HG03469 (cell line): Measurements from ENCODE around the gene FAM111A.

Experiments
- ATAC-seq: cut with Tn5 transposase; IDR thresholded peaks from one replicate; pipeline ENCODE4 v1.9.1; 2021; ENCODE audit warnings: mild to moderate bottlenecking, moderate library complexity, moderate number of reproducible peaks; ENCODE audit not compliant: unreplicated experiment

The FAM111A gene

GRCh38 chr11:59196777-59197176, 54.1 kb downstream of the FAM111A start:
- no peak for ATAC-seq

- no peak for ATAC-seq
These were observed 55.3 kb downstream of the FAM111A start for GRCh38 chr11:59197991-59198390.

GRCh38 chr11:59198726-59199125, 56.1 kb downstream of the FAM111A start:
- no peak for ATAC-seq

GRCh38 chr11:59199546-59200422, 57.1 kb downstream of the FAM111A start:
- peak; percentile 46 for ATAC-seq

- ATAC-seq, result no peak
These were observed 57.7 kb downstream of the FAM111A start for GRCh38 chr11:59200423-59200746.

GRCh38 chr11:59201353-59201752, 58.7 kb downstream of the FAM111A start:
- ATAC-seq, result no peak
